Cardiac muscle cell (in vitro differentiated cells and primary cell): ENCODE measurements around the gene XKR7. TPM values are rescaled to one million over a fixed set of nuclear protein-coding genes. Genes with fewer than 3 reads are reported as not detected.
A peak's percentile ranks its signal among the peaks of the same experiment; 100 is the strongest.
"Not testable (repeated sequence)": the region's sequence is repeated elsewhere in the genome, so short reads cannot be mapped to it uniquely, and the experiment has no call there.

ENCODE experiments used
- DNase-seq, 2 donors: peaks; one replicate each; pipeline versions ENCODE4 v3.0.0 to v3.0.0-alpha.2; 2010 to 2017; ENCODE audit warnings: low read depth in 1 of 2, low spot score in 1 of 2
- H3K27ac ChIP-seq: fragments of 200-600 bp; sonication (generic); 2 replicates; pipeline ENCODE4 v1.5.1; 2016
- H3K27me3 ChIP-seq: fragments of 200-600 bp; sonication (generic); 2 replicates; pipeline ENCODE4 v1.6.0; 2016; ENCODE audit warnings: control low read depth
- H3K36me3 ChIP-seq: fragments of 200-600 bp; sonication (generic); 2 replicates; pipeline ENCODE4 v1.5.1; 2016; ENCODE audit warnings: control low read depth
- H3K4me1 ChIP-seq: fragments of 200-600 bp; sonication (generic); 2 replicates; pipeline ENCODE4 v1.8.1; 2017; ENCODE audit warnings: low read depth, mild to moderate bottlenecking, mixed run types
- H3K4me3 ChIP-seq: fragments of 200-600 bp; sonication (generic); 2 replicates; pipeline ENCODE4 v1.5.1; 2016; ENCODE audit warnings: mild to moderate bottlenecking
- H3K9me3 ChIP-seq: fragments of 200-600 bp; sonication (generic); 2 replicates; pipeline ENCODE4 v1.5.1; 2017; ENCODE audit warnings: low read depth, mild to moderate bottlenecking, control low read depth
- CTCF ChIP-seq: IDR thresholded peaks from 2 replicates; pipeline ENCODE4 v1.5.1; 2012; ENCODE audit warnings: low read depth, mild to moderate bottlenecking, low read length
- polyA plus RNA-seq: library from polyadenylated mRNA; unstranded; fragments of >200 nt; fragmentation: Nextera tagmentation; extraction: Ambion mirVana; gene quantifications from 2 replicates; pipeline ENCODE4 v1.2.1, GENCODE V29; 2016
- total RNA-seq: library from RNA; depleted of rRNA; stranded (reverse); fragments of >200 nt; gene quantifications from 2 replicates; pipeline ENCODE4 v1.2.3, GENCODE V29; 2016

XKR7 gene
- total and polyA plus RNA-seq, 2 experiments from 2014 or later: 0.03 TPM; not detected in 1

DNA sequence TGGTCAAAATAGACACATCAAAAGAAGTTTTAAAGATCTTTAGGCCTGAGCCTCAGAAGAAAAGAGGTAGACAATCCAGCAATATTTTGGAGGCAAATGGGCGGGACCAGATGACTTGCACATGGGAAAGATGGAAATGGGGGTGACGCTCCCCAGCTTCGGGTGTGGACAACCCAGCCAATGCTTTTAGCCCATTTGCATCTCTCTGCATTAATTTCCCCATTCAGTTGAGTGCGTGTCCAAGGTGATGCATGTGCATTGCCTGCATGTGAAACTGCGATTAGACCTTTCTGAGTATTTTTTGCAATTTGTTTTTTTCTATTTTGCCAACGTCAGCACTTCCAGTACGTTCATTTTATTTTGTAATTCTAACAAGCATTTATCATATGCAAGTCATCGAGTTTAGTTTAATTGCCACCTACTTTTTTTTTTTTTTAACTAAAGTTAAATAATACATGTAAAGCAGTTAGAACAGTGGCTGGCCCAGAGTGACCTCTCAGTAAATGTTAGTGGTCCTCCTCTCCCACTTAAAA lies 40.3 kb upstream of the XKR7 start:
- no peak for DNase-seq
- H3K27ac ChIP-seq: no peak overlapping the region
- H3K9me3 ChIP-seq: no peaks in the 10 kb centered on the region
- no peaks in the 10 kb centered on the region for H3K4me1 ChIP-seq
- no peaks in the 10 kb centered on the region for H3K36me3 ChIP-seq
- no peaks in the 10 kb centered on the region for H3K27me3 ChIP-seq
- no peak overlapping the region for H3K4me3 ChIP-seq
- no peak for TF ChIP-seq CTCF

GRCh38 chr20:31929631-31930030 lies 38.3 kb upstream of the XKR7 start:
- H3K4me1 ChIP-seq: not testable (repeated sequence)

GRCh38 chr20:31930779-31931178 lies 37.2 kb upstream of the XKR7 start:
- Histone ChIP-seq H3K4me1 (no peaks in the 10 kb centered on the region), H3K4me3 (no peak overlapping the region), H3K27me3 (no peaks in the 10 kb centered on the region), H3K27ac (no peak overlapping the region), H3K9me3 (no peaks in the 10 kb centered on the region), H3K36me3 (no peaks in the 10 kb centered on the region)
- no peak for DNase-seq
- TF ChIP-seq CTCF: no peak

More at GRCh38 chr20:31929631-31930030, 38.3 kb upstream of the XKR7 start:
- not testable (repeated sequence) for H3K27me3 ChIP-seq, H3K9me3 ChIP-seq, H3K27ac ChIP-seq, H3K4me3 ChIP-seq, H3K36me3 ChIP-seq, DNase-seq

- Histone ChIP-seq H3K9me3 (no peaks in the 10 kb centered on the region), H3K4me3 (no peak overlapping the region), H3K4me1 (no peaks in the 10 kb centered on the region), H3K27ac (no peak overlapping the region), H3K36me3 (no peaks in the 10 kb centered on the region), H3K27me3 (no peaks in the 10 kb centered on the region)
- no peak for TF ChIP-seq CTCF
- no peak for DNase-seq
Measured at GRCh38 chr20:31933698-31934097, 34.3 kb upstream of the XKR7 start.

DNA sequence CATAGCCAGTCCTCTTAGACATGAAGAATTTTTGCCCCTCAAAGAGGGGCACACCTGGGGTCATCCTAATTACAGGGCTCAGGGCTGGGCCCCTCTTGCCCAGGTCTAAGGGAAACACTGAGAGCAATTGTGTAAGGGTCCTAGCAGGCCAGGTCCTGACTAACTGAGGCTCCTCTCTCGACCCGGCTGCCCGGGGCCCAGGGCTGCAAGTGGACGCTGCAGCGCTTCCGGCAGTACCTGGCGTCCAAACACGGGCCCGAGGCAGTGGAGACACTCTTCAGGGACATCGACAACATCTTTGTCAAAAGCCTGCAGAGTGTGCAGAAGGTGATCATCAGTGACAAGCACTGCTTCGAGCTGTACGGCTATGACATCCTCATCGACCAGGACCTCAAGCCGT lies 33.5 kb upstream of the XKR7 start:
- H3K36me3 ChIP-seq: no peaks in the 10 kb centered on the region
- H3K27me3 ChIP-seq: no peaks in the 10 kb centered on the region
- no peak overlapping the region for H3K27ac ChIP-seq
- no peak for DNase-seq
- H3K9me3 ChIP-seq: no peaks in the 10 kb centered on the region
- H3K4me1 ChIP-seq: no peaks in the 10 kb centered on the region
- no peak for TF ChIP-seq CTCF
- H3K4me3 ChIP-seq: no peak overlapping the region

DNA sequence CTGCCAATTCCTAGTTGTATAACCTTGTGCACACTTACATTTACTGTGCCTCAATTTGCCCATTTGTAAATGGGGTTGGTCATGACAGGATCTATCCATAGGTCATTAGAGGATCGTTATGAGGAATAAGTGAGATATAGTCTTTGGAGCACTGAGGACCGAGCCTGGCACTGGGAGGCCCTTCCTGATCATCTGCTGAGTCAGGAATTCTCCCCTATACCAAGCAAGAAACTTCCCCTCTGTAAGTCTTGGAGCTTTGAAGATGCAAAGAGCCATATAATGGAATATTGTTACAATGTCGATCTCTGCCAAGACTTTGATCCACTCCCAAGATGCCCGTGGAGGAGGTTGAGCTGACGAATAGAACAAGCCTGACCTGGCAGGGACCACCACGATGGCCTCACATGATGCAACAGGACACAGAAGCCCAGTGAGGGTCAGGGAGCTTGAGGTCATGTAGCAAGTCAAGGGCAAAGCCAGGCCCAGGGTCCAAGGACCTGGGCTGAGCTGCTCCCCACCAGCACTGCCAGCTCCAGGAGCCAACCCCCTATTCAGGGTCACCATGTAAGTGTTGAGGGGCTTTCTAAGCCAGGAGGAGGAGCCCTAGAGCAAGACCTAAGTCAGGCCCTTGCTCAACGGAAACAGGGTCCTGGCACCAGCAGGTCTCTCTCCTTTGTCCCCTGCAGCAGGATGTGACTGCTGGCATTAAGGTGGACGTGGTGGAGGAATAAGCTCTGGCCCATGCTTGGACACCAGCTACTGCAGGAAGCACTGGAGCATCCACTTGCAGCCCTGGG lies 32.8 kb upstream of the XKR7 start:
- H3K27ac ChIP-seq: no peak overlapping the region
- H3K36me3 ChIP-seq: no peaks in the 10 kb centered on the region
- H3K9me3 ChIP-seq: no peaks in the 10 kb centered on the region
- no peaks in the 10 kb centered on the region for H3K4me1 ChIP-seq
- H3K4me3 ChIP-seq: no peak overlapping the region
- no peaks in the 10 kb centered on the region for H3K27me3 ChIP-seq
- TF ChIP-seq CTCF: no peak
- DNase-seq: peak in 1 of 2 donors; percentile 30
